ENCODE results near the gene CHD9. TPM values are rescaled to one million over a fixed set of nuclear protein-coding genes. Genes with fewer than 3 reads are reported as not detected.

CHD9 gene
- total RNA-seq, 1 experiment from 2014 or later: 26.3 TPM

GRCh38 chr16:53081686-53082407 is 27.1 kb downstream of the CHD9 start:
- ChIA-PET CTCF (no interaction called here), POLR2A (ENCODE audit: unreplicated experiment) (interaction anchor here (0.8 kb wide), 1 partner anchor 30 kb away, joined by 4 read pairs; no protein-coding TSS in a partner anchor)
- Histone ChIP-seq H3K4me3 (no peak overlapping the region), H3K36me3 (ENCODE audit: low read depth) (no peaks in the 10 kb centered on the region), H3K27me3 (ENCODE audit: insufficient read depth, low read depth) (no peaks in the 10 kb centered on the region), H4K20me1 (ENCODE audit: insufficient read depth) (no peaks in the 10 kb centered on the region), H3K4me2 (no peak overlapping the region), H3F3A (ENCODE audit: insufficient read depth, low read depth) (no peaks in the 10 kb centered on the region), H2AFZ (no peak overlapping the region), H3K4me1 (replicated peaks; ENCODE audit: insufficient read depth) (0 out of 2 replicates have a peak, but pooled peaks cover 14% of the 10 kb centered on the region), H3K27ac (no peak overlapping the region), H3K9me3 (ENCODE audit: insufficient read depth, low read depth) (no peaks in the 10 kb centered on the region), H3K9me2 (ENCODE audit: insufficient read depth) (no peaks in the 10 kb centered on the region), H3K79me2 (ENCODE audit: low read depth) (no peaks in the 10 kb centered on the region)
- BruUV-seq (replicated peaks): no TSS peak
- intact Hi-C loops (cut with micrococcal nuclease; ENCODE audit: unreplicated experiment): no loop called here
- no peak for DNase-seq
- TF ChIP-seq EZH2 (IDR thresholded peaks at IDR 0.05; ENCODE audit: low read depth) (no peak), CTCF (conservative IDR thresholded peaks at IDR 0.05) (no peak)

- intact Hi-C loops (cut with micrococcal nuclease; ENCODE audit: unreplicated experiment): no loop called here
- Histone ChIP-seq H3K79me2 (ENCODE audit: low read depth) (no peaks in the 10 kb centered on the region), H3K4me2 (no peak overlapping the region), H3K27me3 (ENCODE audit: insufficient read depth, low read depth) (no peaks in the 10 kb centered on the region), H3K36me3 (ENCODE audit: low read depth) (no peaks in the 10 kb centered on the region), H2AFZ (no peak overlapping the region), H3K4me1 (replicated peaks; ENCODE audit: insufficient read depth) (0 out of 2 replicates have a peak, but pooled peaks cover 14% of the 10 kb centered on the region), H3F3A (ENCODE audit: insufficient read depth, low read depth) (no peaks in the 10 kb centered on the region), H3K9me3 (ENCODE audit: insufficient read depth, low read depth) (no peaks in the 10 kb centered on the region), H3K27ac (no peak overlapping the region), H3K9me2 (ENCODE audit: insufficient read depth) (no peaks in the 10 kb centered on the region), H3K4me3 (no peak overlapping the region), H4K20me1 (ENCODE audit: insufficient read depth) (no peaks in the 10 kb centered on the region)
- no TSS peak for BruUV-seq (replicated peaks)
- DNase-seq: no peak
- ChIA-PET CTCF (no interaction called here), POLR2A (ENCODE audit: unreplicated experiment) (interaction anchor here (0.7 to 0.8 kb wide), 2 partner anchors 22 to 30 kb away, joined by 4 to 5 read pairs; no protein-coding TSS in a partner anchor)
- TF ChIP-seq EZH2 (IDR thresholded peaks at IDR 0.05; ENCODE audit: low read depth) (no peak), CTCF (conservative IDR thresholded peaks at IDR 0.05) (no peak)
Observed at GRCh38 chr16:53082509-53082908, 27.7 kb downstream of the CHD9 start.

- no peaks in the 10 kb centered on the region for H3K27me3 ChIP-seq (ENCODE audit: insufficient read depth, low read depth)
- ChIA-PET POLR2A (ENCODE audit: unreplicated experiment) (no interaction called here), CTCF (no interaction called here)
- H2AFZ ChIP-seq: no peak overlapping the region
- H3K9me3 ChIP-seq (ENCODE audit: insufficient read depth, low read depth): no peaks in the 10 kb centered on the region
- no peaks in the 10 kb centered on the region for H4K20me1 ChIP-seq (ENCODE audit: insufficient read depth)
- intact Hi-C loops (cut with micrococcal nuclease; ENCODE audit: unreplicated experiment): no loop called here
- no peaks in the 10 kb centered on the region for H3K79me2 ChIP-seq (ENCODE audit: low read depth)
- TF ChIP-seq CTCF (conservative IDR thresholded peaks at IDR 0.05): no peak
- H3F3A ChIP-seq (ENCODE audit: insufficient read depth, low read depth): no peaks in the 10 kb centered on the region
- no peaks in the 10 kb centered on the region for H3K9me2 ChIP-seq (ENCODE audit: insufficient read depth)
- no peak overlapping the region for H3K4me3 ChIP-seq
- no peak overlapping the region for H3K27ac ChIP-seq
- no peak overlapping the region for H3K4me2 ChIP-seq
- no TSS peak for BruUV-seq (replicated peaks)
- no peaks in the 10 kb centered on the region for H3K36me3 ChIP-seq (ENCODE audit: low read depth)
- DNase-seq: no peak
- H3K4me1 ChIP-seq (replicated peaks; ENCODE audit: insufficient read depth): 0 out of 2 replicates have a peak, but pooled peaks cover 14% of the 10 kb centered on the region
Observed at GRCh38 chr16:53083119-53083518, 28.3 kb downstream of the CHD9 start.

Data from PC-9 (cell line).